Measurements from ENCODE around the gene DLGAP4.

DNA sequence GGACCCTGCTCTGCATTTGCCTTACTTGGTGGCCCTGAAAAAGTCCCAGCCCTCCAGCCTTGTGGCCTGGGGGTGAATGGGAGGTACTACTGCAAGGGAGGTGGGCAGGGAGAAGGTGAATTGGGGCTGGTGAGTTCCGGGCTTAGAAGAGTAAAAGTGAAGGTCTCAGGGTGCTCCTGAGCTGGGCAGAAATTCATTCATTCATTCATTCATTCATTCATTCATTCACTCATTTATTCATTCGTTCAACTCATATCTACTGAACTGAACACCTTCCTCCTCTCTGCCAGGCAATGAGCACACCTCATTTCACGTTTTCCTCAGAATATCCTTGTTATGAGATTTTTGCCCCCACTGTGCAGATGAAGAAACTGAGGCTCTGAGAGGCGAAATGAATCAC, 6.7 kb upstream of the DLGAP4 start:
- no peak for TF ChIP-seq EP300 (IDR thresholded peaks at IDR 0.05; ENCODE audit: low read depth)
- TF ChIP-seq, protein P1, sequence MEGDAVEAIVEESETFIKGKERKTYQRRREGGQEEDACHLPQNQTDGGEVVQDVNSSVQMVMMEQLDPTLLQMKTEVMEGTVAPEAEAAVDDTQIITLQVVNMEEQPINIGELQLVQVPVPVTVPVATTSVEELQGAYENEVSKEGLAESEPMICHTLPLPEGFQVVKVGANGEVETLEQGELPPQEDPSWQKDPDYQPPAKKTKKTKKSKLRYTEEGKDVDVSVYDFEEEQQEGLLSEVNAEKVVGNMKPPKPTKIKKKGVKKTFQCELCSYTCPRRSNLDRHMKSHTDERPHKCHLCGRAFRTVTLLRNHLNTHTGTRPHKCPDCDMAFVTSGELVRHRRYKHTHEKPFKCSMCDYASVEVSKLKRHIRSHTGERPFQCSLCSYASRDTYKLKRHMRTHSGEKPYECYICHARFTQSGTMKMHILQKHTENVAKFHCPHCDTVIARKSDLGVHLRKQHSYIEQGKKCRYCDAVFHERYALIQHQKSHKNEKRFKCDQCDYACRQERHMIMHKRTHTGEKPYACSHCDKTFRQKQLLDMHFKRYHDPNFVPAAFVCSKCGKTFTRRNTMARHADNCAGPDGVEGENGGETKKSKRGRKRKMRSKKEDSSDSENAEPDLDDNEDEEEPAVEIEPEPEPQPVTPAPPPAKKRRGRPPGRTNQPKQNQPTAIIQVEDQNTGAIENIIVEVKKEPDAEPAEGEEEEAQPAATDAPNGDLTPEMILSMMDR (IDR thresholded peaks at IDR 0.05) = no peak
